CD14-positive monocyte (primary cell): ENCODE measurements around the gene KCNQ1. TPM values are rescaled to one million over a fixed set of nuclear protein-coding genes. Genes with fewer than 3 reads are reported as not detected.

Experiments
- DNase-seq, 3 donors: peaks; one replicate each; pipeline ENCODE4 v3.0.0-alpha.2; 2011 to 2022
- H2AFZ ChIP-seq: 2 replicates; pipeline ENCODE4 v1.6.0; 2012; ENCODE audit warnings: mild to moderate bottlenecking, low read depth, low read length, inconsistent platforms; ENCODE audit not compliant: insufficient read depth, poor library complexity, severe bottlenecking
- H3K27ac ChIP-seq, 2 donors: 1 replicate in 1 of 2; 2 replicates in 1 of 2; pipeline ENCODE4 v1.5.1; 2012 to 2013; ENCODE audit warnings: low read length in 2 of 2, control low read depth in 1 of 2, inconsistent platforms in 1 of 2, low read depth in 1 of 2, mild to moderate bottlenecking in 1 of 2
- H3K27me3 ChIP-seq, 2 donors: one replicate each; pipeline versions ENCODE4 v1.6.0 to v1.6.1; 2011 to 2013; ENCODE audit warnings: low read length in 2 of 2; ENCODE audit not compliant: control insufficient read depth in 2 of 2, insufficient read depth in 2 of 2
- H3K36me3 ChIP-seq, 2 donors: replicated peaks in 1 of 2; 1 replicate in 1 of 2; 2 replicates in 1 of 2; pipeline versions ENCODE4 v1.5.1 to v1.6.1; 2012 to 2013; ENCODE audit warnings: low read length in 2 of 2, control low read depth in 1 of 2, inconsistent platforms in 1 of 2, mild to moderate bottlenecking in 1 of 2; ENCODE audit not compliant: insufficient read depth in 2 of 2, control insufficient read depth in 1 of 2
- H3K4me1 ChIP-seq, 2 donors: 1 replicate in 1 of 2; 2 replicates in 1 of 2; pipeline versions ENCODE4 v1.5.1 to v1.6.1; 2012 to 2013; ENCODE audit warnings: low read length in 2 of 2, control low read depth in 1 of 2, inconsistent platforms in 1 of 2, mild to moderate bottlenecking in 1 of 2, moderate library complexity in 1 of 2; ENCODE audit not compliant: insufficient read depth in 2 of 2, control insufficient read depth in 1 of 2
- H3K4me2 ChIP-seq: replicated peaks from 2 replicates; pipeline ENCODE3; 2012; ENCODE audit warnings: low read length, moderate library complexity, mild to moderate bottlenecking; ENCODE audit not compliant: poor library complexity, severe bottlenecking; ENCODE audit errors: extremely low read depth
- H3K4me3 ChIP-seq, 3 experiments: fragments of 200-600 bp in 1 of 3; sonication (generic) in 1 of 3; replicated peaks in 1 of 3; 1 replicate in 2 of 3; 2 replicates in 1 of 3; pipeline ENCODE4 v1.5.1; 2011 to 2013; ENCODE audit warnings: low read length in 3 of 3, mild to moderate bottlenecking in 3 of 3, control low read depth in 2 of 3, low read depth in 2 of 3, inconsistent platforms in 1 of 3, moderate library complexity in 1 of 3
- H3K79me2 ChIP-seq: 2 replicates; pipeline ENCODE4 v1.6.0; 2012; ENCODE audit warnings: mild to moderate bottlenecking, control low read depth, inconsistent platforms, low read length, moderate library complexity; ENCODE audit not compliant: insufficient read depth
- H3K9ac ChIP-seq: 2 replicates; pipeline ENCODE4 v1.6.0; 2017; ENCODE audit warnings: low read length, mild to moderate bottlenecking; ENCODE audit not compliant: insufficient read depth, poor library complexity, severe bottlenecking
- H3K9me3 ChIP-seq, 2 donors: replicated peaks in 1 of 2; 1 replicate in 1 of 2; 2 replicates in 1 of 2; pipeline versions ENCODE4 v1.5.1 to v1.6.1; 2012 to 2013; ENCODE audit warnings: low read length in 2 of 2, control low read depth in 1 of 2; ENCODE audit not compliant: control insufficient read depth in 1 of 2, insufficient read depth in 1 of 2
- H4K20me1 ChIP-seq: 2 replicates; pipeline ENCODE4 v1.6.0; 2012; ENCODE audit warnings: mild to moderate bottlenecking, low read length, control low read depth, moderate library complexity; ENCODE audit not compliant: insufficient read depth
- H3K27ac Mint-ChIP-seq, 7 donors: one replicate each; pipeline ENCODE4 v1.8.0; 2020; ENCODE audit warnings: mild to moderate bottlenecking in 7 of 7, mixed read lengths in 7 of 7, moderate library complexity in 6 of 7, inconsistent platforms in 2 of 7
- H3K27me3 Mint-ChIP-seq, 3 donors: one replicate each; pipeline ENCODE4 v1.8.0; 2021 to 2022; ENCODE audit warnings: low read depth in 3 of 3, mild to moderate bottlenecking in 3 of 3, mixed read lengths in 3 of 3, moderate library complexity in 3 of 3, inconsistent platforms in 1 of 3
- H3K36me3 Mint-ChIP-seq, 2 donors: one replicate each; pipeline ENCODE4 v1.8.0; 2020; ENCODE audit warnings: mixed read lengths in 2 of 2, inconsistent platforms in 1 of 2, mild to moderate bottlenecking in 1 of 2
- H3K4me1 Mint-ChIP-seq: one replicate; pipeline ENCODE4 v1.8.0; 2020; ENCODE audit warnings: mild to moderate bottlenecking, mixed read lengths
- H3K4me3 Mint-ChIP-seq, 2 donors: one replicate each; pipeline ENCODE4 v1.8.0; 2020; ENCODE audit warnings: mild to moderate bottlenecking in 2 of 2, mixed read lengths in 2 of 2, moderate library complexity in 1 of 2
- H3K9me3 Mint-ChIP-seq, 7 donors: one replicate each; pipeline ENCODE4 v1.8.0; 2020 to 2022; ENCODE audit warnings: mixed read lengths in 7 of 7, mild to moderate bottlenecking in 6 of 7, moderate library complexity in 6 of 7, inconsistent platforms in 2 of 7
- CTCF ChIP-seq: fragments of 200-600 bp; IDR thresholded peaks from one replicate; pipeline ENCODE4 v1.8.0; 2022; ENCODE audit warnings: antibody characterized with exemption, mild to moderate bottlenecking
- WGBS: methylation state at CpG from one replicate; pipeline ENCODE4 v1.1.5; 2013; ENCODE audit warnings: missing lambda C conversion rate; ENCODE audit not compliant: insufficient coverage; 5-methylcytosine and 5-hydroxymethylcytosine counted together
- intact Hi-C, 2 donors: fragments of 100-400 bp; cut with micrococcal nuclease; formaldehyde crosslinking; loops; one replicate each; pipeline versions ENCODE4 v1.15.0 to v1.15.1; 2023
- polyA plus RNA-seq, 3 donors: library from polyadenylated mRNA; depleted of rRNA in 1 of 3; unstranded in 2 of 3; stranded (reverse) in 1 of 3; fragments of 300-500 nt in 2 of 3; fragments of >200 nt in 1 of 3; fragmentation: Illumina TruSeq in 2 of 3; gene quantifications; 1 replicate in 2 of 3; 2 replicates in 1 of 3; pipeline ENCODE4 v1.2.3, GENCODE V29; 2012 to 2021

The KCNQ1 gene
- polyA plus RNA-seq, 3 donors: 14.9 to 31.8 (median 21.6) TPM

- H3K27me3 ChIP-seq: no peaks in the 10 kb centered on the region
- no peak overlapping the region for H3K27ac ChIP-seq
- intact Hi-C loops: no loop called here
- Mint-ChIP-seq H3K4me1 (no peaks in the 10 kb centered on the region), H3K9me3 (peaks cover 0 to 1% (median 0%) of the 10 kb centered on the region in 7 donors), H3K27me3 (peaks cover 0 to 1% (median 0%) of the 10 kb centered on the region in 3 donors), H3K36me3 (peaks cover 38 to 63% of the 10 kb centered on the region in 2 donors), H3K27ac (no peak overlapping the region), H3K4me3 (no peak overlapping the region)
- H3K9me3 ChIP-seq: no peaks in the 10 kb centered on the region
- 100% methylated on average over 5 of the region's 6 CpGs for WGBS
- H3K4me1 ChIP-seq: no peaks in the 10 kb centered on the region
- peak in 1 of 3 donors; percentile 1 for DNase-seq
- H3K36me3 ChIP-seq: peaks cover 69 to 86% of the 10 kb centered on the region in 2 donors
- no peak overlapping the region for H3K4me3 ChIP-seq
- H4K20me1 ChIP-seq: peaks cover 74% of the 10 kb centered on the region
- no peaks in the 10 kb centered on the region for H3K79me2 ChIP-seq
- no peak for TF ChIP-seq CTCF
- no peak overlapping the region for H3K9ac ChIP-seq
- no peak overlapping the region for H3K4me2 ChIP-seq
- H2AFZ ChIP-seq: no peak overlapping the region
These were observed 140.8 kb downstream of the KCNQ1 start for GRCh38 chr11:2585566-2586086.

- TF ChIP-seq CTCF: no peak
- peaks cover 74% of the 10 kb centered on the region for H4K20me1 ChIP-seq
- H3K4me3 ChIP-seq: no peak overlapping the region
- Mint-ChIP-seq H3K36me3 (peaks cover 44 to 68% of the 10 kb centered on the region in 2 donors), H3K4me3 (no peak overlapping the region), H3K27ac (no peak overlapping the region), H3K9me3 (peaks cover 0 to 3% (median 0%) of the 10 kb centered on the region in 7 donors), H3K27me3 (peaks cover 0 to 1% (median 0%) of the 10 kb centered on the region in 3 donors), H3K4me1 (no peaks in the 10 kb centered on the region)
- no peak overlapping the region for H3K9ac ChIP-seq
- peaks cover 74 to 87% of the 10 kb centered on the region in 2 donors for H3K36me3 ChIP-seq
- H3K9me3 ChIP-seq: no peaks in the 10 kb centered on the region
- no peak overlapping the region for H2AFZ ChIP-seq
- DNase-seq: peak in 1 of 3 donors; percentile 1
- no peak overlapping the region for H3K4me2 ChIP-seq
- intact Hi-C loops: no loop called here
- H3K4me1 ChIP-seq: no peaks in the 10 kb centered on the region
- H3K27ac ChIP-seq: no peak overlapping the region
- 95% methylated on average over 17 of the region's 18 CpGs for WGBS
- H3K27me3 ChIP-seq: no peaks in the 10 kb centered on the region
- no peaks in the 10 kb centered on the region for H3K79me2 ChIP-seq
These were observed 141.4 kb downstream of the KCNQ1 start for GRCh38 chr11:2586087-2586792.
